Measurements from ENCODE around the gene TEX101.
"Not testable (repeated sequence)": the region's sequence is repeated elsewhere in the genome, so short reads cannot be mapped to it uniquely, and the experiment has no call there.

GRCh38 chr19:43382586-43383216, 32.0 kb upstream of the TEX101 start:
- TF ChIP-seq REST (IDR thresholded peaks at IDR 0.05); EGR1 (IDR thresholded peaks at IDR 0.05; ENCODE audit: low read depth in 2 of 2); CTCF (IDR thresholded peaks at IDR 0.05; ENCODE audit: low read depth, low read length, missing input control); JUND (IDR thresholded peaks at IDR 0.05); RAD21 (IDR thresholded peaks at IDR 0.05): not testable (repeated sequence)
